ENCODE data around the gene RBPJ.

Gene RBPJ
- 168 to 220 reads per million in 2 donors for total RNA-seq

DNA sequence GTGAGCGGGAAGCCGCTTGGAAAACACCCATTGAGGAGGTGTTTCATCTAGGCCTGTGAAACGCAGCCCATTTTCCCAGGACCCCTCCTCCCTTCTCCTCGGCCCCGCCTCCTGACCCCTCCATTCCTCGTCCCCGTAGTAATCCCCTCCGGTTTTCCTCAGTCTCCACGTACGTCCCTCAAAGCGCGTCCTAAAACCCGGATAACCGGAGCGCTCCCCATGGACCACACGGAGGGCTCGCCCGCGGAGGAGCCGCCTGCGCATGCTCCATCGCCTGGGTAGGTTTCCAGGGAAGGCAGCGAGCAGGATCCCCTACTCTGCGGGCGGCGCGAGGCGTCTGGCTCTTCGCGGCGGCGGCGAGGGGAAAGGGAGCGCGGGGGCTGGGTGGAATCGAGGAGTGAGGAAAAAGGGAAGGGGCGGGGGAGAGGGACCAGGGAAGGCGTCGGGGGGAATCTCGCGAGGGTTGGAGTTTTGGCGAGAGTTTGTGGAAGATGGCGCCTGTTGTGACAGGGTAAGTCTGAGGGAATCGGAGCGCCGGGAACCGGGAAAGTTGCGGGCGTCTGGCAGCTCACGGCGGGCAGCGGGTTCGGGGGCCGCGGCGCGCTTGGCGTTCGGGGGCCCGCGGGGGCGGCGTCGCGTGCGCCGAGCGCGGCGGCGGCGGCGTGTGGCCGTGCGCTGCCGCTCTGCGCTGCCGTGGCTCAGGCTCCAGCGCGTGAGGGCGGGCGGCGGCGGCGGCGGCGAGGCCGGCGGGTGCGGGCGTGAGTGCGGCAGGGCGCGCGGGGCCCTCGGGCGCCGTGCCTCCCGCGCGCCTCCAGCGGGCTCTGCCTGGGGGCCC, at the start of gene RBPJ:
TSS of gene RBPJ (plus strand) at position 477 of the 835 bp plus-strand sequence. CDS start at position 492, 15 bp downstream.
- peak; percentile 65 for DNase-seq

DNA sequence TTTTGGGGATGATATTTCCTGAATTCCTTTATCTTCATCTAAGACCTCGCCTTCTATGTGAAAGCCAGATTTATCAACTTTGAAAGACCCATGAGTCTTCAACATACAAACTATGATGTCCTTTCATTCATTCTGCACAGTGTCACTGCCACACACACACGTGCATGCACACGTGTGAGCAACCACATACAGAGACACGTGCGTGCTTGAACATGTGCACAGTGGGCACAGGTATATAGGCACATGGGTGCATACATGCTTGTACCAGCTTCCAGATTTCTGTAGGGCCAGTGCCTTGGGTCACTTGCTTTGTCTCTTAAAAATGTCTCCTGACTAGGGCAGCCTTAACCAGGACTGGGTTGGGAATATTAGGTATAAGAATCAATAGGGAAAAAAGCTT, 49.1 kb upstream of the RBPJ start:
- no peak for DNase-seq

DNA sequence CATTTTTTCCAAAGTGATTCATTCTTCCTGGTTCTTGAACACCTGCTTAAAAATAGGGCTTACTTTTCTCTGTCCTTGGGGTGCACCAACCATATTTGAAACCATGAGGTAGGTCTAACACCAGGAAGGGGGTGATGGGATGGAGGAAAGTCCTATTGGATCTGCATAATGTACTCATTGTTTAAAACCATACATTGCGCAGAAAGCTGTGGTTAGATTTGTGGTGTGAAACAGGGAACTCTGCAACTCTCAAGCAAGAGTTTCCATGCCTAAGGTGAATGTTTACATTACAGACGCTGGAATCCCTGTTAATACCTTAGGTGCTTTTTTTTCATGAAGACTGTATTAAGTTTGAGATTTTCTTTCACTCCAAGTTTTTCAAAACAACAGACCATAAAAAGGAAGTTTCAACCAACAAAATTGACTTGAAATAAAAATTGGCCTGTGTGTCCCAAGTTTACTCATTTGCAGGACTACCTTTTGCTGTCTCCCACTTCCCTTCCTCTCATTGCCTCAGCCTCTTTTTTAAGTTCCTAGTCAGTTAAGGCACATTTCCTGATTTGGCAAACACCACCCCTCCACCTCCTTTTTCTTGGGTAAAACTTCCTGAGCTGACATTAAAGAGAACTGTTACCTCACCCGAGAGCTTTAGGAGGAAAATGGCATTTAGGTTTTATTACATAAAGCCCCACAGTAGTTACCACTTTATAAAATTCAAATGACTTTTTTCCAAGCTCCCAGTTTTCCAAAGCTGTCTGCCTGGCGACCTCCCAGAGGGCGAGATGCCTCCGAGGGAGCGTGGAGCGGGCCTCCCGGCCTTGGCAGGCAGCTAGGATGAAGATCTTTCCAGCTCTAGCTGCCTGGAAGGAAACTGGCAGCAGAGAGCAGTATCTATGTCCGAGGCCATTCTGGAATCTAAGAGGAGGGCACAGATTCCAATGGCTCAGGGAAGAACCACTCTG, 47.9 kb upstream of the RBPJ start:
- no peak for DNase-seq

DNA sequence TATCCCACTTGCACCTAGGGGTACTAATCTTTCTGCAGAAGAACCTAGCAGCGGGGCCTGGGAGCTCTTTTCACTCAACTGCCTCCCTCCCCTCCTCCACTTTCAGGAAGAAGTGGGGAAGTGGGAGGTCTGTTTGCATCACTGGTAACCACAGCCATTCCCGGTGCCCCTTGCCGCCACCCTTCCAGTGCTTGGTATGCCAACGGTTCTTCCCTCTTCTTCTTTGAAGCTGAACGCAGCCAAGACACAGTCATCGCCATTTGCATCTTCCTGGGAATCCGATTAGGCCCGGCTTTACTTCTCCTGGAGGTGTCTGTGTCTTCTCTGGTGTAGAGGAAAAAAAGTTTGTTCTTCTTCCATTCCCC, 47.2 kb upstream of the RBPJ start:
- no peak for DNase-seq

DNA sequence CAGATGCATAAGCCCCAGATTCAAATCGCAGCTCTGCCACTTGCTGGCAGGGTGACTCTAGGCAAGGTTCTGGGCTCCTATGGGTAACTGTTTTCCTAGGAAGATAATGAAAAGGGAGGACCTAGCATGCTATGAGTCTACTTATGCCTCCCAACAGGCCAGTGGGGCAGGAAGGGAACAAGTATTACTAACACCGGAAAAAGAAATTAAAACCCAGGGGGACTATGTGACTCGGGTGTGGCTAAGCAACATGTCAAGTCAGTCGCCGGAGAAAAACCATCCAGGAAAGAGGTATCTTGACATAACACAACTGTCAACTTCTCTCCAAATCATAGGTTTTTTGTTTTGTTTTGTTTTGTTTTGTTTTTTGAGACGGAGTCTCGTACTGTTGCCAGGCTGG, 45.5 kb upstream of the RBPJ start:
- DNase-seq, result no peak

DNA sequence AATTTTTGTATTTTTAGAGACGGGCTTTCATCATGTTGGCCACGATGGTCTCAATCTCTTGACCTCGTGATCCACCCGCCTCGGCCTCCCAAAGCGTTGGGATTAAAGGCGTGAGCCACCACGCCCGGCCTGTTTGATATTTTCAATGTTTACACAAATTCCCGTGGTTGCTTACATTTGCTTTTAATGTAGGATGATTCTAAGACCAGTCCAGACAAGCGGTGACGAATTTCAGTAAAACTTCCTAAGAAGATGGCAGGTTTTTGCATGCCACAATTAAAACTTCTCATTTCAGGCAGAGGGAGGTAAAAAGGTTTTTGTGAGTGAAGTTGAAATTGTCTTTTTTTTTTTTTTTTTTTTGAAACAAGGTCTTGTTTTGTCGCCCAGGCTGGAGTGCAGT, 41.4 kb upstream of the RBPJ start:
- no peak for DNase-seq

DNA sequence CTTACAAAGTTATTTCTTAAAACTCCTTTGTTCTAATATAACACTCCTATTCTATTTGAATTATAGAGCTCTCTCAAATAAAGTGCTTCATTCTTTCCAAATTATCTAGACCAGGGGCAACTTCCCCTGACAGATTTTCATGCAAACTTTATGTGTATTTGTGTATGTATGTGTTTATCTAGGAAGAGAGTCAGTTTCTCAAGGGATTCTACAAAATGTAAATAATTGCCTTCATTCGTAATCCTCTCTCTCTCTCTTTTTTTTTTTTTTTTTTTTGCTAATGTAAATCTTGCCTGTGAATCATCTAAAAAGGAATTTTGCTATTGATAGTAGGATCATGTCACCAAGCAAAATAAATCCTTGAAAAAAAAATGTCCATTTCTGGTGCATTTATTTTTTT, 38.9 kb upstream of the RBPJ start:
- no peak for DNase-seq

DNA sequence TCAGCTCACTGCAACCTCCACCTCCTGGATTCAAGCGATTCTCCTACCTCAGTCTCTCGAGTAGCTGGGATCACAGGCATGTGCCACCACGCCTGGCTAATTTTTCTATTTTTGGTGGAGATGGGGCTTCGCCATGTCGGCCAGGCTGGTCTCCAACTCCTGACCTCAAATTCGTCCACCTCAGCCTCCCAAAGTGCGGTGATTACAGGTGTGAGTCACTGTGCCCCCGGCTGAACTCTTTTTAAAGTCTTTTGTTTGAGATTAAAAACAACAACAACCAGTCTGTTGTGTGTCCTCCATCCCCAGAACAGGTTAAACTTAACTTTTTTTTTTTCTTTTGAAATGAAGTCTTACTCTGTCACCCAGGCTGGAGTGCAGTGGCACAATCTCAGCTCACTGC, 36.3 kb upstream of the RBPJ start:
- DNase-seq, result no peak

DNA sequence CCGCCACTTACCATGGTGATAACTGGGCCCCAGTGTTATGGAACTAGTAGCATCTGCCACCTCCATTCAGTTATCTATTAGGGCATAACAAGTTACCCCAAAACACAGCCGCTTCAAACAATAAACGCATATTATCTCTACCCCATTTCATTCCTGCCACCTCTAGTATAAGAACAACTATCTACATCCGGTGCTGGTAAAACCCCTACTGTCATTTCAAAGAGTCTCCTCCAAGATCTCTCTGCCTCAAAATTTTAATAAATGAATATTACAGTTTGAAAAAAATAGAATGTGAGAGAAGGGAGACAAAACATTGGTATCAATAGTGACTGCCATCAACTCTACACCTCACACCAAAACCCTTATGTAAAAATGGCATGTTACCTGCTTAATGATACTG, 35.5 kb upstream of the RBPJ start:
- DNase-seq, result no peak

DNA sequence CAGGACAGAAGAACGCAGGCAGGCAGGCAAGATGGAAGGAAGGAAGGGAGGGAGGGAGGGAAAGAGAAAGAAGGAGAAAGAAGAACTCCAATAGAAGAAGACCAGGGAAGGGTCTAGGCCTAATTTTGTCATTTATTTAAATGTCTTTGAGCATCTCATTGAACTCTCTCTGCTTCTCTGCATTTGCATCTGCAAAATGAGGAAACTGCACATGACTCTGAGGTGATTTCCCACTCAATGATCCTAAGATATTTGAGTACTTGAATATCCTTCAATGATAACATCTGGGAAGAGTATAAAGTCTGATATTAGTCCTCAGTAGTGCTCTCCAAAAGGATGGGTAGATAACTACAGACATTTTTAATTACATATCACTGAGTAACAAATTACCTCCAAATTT, 33.1 kb upstream of the RBPJ start:
- DNase-seq, result no peak

DNA sequence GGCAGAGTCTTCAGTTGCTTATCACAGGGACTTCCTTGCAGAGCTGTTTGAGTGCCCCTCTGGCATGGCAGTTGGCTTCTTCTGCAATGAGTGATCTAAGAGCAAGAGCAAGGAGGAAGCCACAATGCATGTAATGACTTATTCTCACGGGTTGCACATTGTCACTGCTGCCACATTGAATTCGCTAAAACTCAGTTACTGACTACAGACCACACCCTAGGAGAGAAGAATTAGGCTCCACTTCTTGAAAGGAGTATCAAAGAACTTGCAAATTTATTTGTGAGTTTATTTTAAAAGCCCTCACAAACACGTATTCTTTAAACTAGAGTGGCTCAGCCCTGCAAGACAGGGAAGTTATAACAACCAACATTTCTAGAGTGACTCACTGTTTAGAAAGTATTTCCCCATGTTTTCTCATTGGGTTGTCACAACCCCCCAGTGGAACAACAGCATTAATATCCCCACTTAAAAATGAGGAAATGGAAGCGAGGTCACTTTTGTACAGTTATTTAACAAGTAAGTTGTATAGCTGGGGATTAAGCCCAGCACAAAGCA, 32.4 kb upstream of the RBPJ start:
- DNase-seq, result no peak

DNA sequence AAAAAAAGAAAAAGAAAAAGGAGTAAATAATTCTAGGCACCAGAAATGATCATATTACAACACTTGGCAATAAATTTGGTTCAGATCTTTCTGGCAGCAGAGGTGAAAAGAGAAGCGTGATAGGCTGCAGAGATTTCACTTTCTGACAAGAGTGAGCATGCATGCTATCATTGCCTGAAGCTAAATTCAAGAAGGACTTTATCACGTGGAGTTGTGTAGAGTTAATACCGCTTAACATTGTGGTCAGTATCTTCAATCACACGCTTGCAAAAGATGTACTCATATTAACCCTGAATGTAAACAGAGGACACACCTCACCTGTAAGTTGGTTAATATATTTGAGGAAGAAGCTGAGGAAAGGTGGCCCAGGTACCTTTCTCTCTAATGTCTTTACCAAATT, 31.4 kb upstream of the RBPJ start:
- no peak for DNase-seq

DNA sequence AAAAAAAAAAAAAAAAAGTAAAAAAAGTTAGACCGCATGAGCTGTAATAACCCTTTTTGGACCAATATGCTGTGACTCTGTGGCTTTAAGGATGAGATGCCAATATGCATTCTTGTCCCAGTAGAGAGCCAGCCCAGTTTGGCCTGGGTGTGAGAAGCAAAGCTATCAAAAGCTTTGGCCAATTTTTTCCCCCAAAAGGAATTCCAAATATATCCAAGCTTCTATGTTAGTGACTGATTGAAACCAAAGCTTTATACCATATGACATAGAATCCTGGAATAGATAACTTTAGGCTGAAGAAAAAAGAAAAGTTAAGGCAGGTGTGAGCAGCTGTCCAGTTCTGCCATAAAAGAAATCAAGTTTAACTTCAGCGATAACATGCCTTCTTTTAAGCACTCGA, 30.5 kb upstream of the RBPJ start:
- no peak for DNase-seq

DNA sequence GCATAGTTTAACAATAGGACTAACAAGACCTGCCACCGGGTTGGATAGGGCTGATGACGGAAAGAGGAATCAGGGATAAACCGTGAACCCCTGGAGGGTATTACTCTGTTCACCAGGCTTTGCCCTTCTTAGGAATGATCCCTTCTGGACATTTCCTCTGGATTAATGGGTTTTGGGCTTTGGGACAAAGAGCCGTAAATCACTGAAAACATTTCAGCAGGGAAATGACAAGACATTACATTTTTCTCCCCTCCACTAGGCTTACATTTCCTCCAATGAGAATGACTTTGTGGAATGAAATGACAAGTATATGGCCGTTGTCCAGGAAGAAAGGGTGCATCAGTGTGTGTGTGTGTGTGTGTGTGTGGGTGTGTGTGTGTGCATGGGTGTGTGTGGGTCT, 25.9 kb upstream of the RBPJ start:
- no peak for DNase-seq

DNA sequence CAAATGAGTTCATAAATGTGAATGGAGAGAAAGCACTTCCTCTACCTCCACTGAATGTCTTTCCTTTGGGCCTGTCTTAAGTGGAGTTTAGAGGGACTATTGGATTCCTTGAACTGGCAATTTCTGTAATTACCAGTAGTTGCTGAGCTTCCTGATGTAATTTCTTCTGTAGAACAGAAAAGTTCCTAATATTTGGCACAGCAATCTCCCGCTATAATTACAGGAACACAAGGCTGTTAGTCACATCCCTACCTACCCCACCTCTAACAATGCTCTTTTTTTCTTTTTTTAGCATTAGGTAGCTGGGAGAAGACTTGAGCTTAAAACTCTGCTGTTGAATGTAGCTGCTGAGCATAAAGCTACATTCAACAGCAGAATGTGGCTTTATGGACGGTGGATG, 24.8 kb upstream of the RBPJ start:
- no peak for DNase-seq

DNA sequence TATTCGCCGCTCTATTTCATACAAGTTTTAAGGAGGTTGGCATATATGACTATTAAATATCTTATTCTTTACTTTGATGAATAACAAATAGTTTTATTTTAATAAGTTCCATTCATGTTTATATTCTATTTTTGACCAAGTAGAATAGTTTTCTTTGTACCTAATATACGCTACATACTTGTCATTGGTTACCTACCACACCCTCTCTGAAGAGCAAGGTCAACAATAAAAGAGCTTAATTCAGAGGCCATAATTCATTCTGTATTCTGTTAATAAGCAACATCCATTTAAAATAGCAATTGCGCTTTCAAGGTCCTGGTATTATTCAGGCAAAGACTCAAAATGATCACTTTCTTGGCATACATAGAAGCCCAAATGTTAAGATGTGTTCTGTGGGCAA, 24.3 kb upstream of the RBPJ start:
- DNase-seq, result no peak

DNA sequence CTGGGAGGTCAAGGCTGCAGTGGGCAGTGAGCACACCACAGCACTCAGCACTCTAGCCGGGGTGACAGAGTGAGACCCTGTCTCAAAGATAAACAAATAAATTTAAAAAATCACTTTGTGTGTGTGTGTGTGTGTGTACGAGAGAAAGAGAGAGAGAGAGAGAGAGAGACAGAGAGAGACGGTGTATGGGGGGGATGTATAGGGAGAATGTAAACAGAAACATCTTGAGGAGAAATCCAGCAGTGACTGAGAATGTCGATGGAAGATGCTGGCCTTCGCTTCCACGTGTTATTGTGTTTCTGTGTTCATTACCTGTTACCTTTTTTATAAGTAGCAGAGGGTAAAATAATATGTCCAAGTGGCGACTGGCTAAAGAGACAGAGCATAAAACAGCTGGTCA, 23.6 kb upstream of the RBPJ start:
- no peak for DNase-seq

DNA sequence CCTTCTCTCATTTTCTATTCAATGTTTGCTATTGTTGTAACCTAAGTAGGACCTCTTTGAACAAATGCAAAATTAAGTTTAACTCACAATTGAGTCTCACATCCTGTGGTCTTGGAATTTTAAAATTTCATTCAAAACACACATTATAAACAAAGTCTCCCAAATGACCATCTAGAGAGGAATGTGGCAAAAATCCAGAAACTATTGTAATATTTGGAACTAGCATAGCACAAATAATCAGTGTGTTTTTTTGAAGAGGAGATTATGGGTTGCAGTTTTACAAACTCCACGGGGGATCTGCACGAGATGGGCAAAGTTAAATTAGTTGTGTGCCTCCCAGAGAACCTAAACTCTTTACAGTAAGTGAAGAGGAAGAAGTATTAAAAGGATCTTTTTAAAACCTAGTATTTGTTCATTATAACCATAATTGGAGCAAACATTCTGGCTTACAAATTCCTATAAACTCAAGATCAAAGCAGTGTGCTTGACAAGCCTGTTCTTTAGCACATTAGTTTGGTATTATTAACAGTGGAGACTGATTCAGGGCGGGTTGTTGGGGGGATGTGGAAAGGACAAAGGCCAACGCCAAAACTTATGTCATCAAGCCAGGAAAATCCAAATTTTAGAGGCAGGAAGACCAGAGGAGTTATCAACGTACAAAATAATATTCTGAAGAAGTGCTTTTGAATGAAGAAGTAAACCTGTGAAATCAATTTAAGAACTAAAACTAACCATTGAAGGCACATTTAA, 22.4 kb upstream of the RBPJ start:
- DNase-seq, result no peak

DNA sequence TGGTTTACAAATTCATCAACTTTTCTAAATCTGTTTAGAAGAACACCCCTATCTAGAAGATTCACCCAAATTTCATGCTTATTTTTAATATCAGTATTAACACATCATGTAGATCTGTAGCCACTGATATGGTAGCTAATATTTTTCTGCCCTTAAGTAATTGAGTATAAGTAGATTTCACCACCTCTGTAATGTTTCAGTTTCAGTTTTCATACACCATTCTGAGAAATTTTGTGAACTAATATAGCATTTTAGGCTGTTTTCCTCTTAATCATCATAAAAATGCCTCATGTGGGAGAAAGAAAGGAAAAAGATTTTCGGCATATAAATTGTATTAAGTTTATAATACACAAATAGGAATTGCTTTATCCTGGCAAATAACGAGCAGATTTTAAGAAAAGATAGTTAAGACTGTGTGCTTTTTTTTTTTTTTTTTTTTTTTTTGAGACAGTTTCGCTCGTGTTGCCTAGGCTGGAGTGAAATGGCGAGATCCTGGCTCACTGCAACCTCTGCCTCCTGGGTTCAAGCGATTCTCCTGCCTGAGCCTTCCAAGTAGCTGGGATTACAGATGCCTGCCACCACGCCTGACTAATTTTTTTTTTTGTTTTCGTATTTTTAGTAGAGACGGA, 21.4 kb upstream of the RBPJ start:
- DNase-seq, result no peak

DNA sequence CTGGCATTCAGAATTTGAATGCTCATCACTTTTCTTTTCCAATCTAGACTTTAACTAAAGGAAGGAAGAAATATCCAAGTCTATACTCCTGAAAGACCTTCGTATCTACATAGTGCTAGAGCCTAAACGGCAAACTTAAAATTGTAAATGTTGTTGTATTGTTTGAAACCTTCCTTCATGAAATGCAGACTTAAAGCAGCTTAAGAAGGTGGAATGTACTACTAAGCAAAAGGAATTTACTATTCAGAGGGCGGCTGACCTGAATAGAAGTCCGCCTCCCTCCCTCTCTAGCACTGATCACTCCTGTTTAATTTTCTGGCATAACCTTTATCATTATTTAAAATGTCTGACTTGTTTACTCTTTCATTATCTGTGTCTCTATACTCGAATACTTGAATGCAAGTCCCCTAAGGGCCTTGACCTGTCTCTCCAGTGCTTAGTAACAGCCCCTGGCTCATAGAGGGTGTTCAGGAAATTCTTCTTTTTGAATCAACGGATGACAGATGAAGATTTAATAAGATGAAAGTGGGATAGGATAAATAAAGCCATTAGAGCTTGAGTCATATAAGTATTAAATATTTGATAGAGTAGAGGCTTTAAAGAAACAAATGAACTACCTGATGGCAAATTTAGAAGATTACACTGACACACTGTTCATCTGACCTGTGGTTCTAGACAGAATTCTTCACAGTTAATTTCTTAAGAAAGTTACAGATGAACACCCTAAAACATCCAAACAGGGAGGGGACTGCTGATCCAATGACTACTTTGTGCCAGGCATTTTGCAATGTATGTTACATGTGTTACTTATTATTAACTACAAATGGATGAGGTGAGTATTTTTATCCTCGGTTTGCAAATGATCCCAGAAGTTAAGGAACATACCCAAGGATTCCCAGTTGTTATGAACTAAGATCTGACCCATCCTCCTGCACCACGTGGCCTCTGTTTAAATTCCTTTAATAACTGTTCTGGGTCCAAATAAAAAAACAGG, 20.2 kb upstream of the RBPJ start:
- DNase-seq, result no peak

Measured in activated gamma-delta T cell (primary cell).